ES-I3 (cell line): ENCODE results near the gene RNF150.
A peak's percentile ranks its signal among the peaks of the same experiment; 100 is the strongest.

Experiments
- H3K36me3 ChIP-seq: 2 replicates; pipeline ENCODE4 v1.6.1; 2013; ENCODE audit warnings: mild to moderate bottlenecking, low read length, control low read depth, moderate library complexity; ENCODE audit not compliant: insufficient read depth
- H3K4me1 ChIP-seq: 2 replicates; pipeline ENCODE4 v1.6.1; 2013; ENCODE audit warnings: mild to moderate bottlenecking, control low read depth, low read length; ENCODE audit not compliant: insufficient read depth
- H3K9ac ChIP-seq: 2 replicates; pipeline ENCODE4 v1.6.1; 2013; ENCODE audit warnings: low read depth, mild to moderate bottlenecking, low read length, moderate library complexity
- H3K9me3 ChIP-seq: 2 replicates; pipeline ENCODE4 v1.6.1; 2013; ENCODE audit warnings: mild to moderate bottlenecking, low read length, moderate library complexity; ENCODE audit not compliant: control insufficient read depth, insufficient read depth

RNF150 gene

DNA sequence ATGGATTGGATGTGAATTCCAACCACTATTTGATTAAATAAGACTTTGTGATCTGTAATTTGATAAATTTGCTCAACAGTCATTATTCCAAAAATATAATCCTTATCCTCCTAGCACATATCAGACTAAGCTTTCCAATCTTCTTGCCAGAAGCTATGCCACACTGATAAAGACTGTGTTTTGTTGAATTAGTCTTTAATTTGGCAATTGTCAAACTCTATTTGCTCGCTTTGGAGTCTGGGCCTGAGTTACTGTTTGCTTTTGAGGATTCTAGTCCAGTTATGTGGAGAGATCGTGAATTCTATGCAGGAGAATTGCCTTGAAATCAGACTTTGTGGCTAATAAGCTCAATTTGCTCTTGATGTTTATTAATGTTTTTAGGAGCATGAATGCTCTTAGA lies 10.9 kb upstream of the RNF150 start:
- Histone ChIP-seq H3K9me3 (no peaks in the 10 kb centered on the region), H3K4me1 (no peaks in the 10 kb centered on the region)

DNA sequence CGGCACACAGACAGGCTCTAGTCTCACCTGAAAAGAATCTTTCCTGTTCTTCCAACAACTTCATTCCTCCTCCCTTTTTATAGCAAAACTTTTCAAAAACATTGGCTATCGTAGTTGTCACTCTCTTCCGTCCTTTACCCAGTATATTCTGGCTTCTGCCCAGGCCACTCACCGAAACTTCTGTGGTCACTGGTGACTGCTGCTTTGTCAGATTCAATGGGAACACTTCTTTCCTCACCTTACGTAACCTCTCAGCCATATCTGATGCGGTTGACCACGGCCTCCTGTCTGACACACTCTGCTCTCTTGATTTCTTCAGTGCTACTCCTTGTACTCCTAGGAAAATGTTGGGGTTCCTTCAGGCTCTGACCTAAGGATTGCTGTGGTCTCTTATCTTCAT lies 9.2 kb upstream of the RNF150 start:
- no peaks in the 10 kb centered on the region for H3K4me1 ChIP-seq

More for the DNA sequence above, 10.9 kb upstream of the RNF150 start:
- H3K9ac ChIP-seq = no peak overlapping the region
- no peaks in the 10 kb centered on the region for H3K36me3 ChIP-seq

DNA sequence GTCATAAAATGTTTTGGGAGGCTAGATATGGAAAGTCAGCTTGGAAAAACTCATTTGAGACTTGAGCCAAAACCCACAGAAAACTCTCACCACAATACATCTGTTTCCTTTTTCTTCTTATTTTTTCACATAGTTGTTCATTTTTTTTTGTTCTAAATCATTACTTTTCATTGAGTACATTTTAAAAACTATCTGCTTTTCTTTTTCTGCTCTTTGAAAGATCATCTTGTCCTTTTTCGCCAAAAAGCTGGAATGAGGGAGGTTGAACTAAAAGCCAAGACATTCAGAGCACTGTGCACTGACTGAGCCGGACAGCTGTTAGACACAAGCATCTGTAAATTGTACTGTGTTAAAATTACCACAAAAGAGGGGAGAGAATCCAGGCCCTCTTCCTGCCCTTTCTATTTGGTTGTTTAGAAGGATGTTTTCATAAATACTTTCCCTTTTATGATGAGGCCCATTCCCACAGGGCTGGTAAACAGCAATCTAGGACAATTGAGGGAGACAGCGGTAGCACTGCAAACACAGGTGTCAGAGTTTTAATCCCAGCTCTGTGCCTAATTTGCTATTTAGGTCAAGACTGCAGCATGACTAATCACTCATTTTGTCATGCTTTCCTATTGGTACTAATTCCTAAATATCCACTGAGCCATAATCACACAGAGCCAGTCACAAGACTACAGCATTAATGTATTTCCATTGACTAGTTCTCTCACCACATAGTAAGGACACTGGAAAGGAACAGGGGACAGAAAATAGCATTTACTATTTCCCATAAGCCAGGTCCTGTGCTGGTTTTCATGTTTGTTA lies 7.3 kb upstream of the RNF150 start:
- no peaks in the 10 kb centered on the region for H3K36me3 ChIP-seq
- no peaks in the 10 kb centered on the region for H3K9me3 ChIP-seq
- no peaks in the 10 kb centered on the region for H3K4me1 ChIP-seq
- no peak overlapping the region for H3K9ac ChIP-seq

More for the DNA sequence above, 9.2 kb upstream of the RNF150 start:
- no peaks in the 10 kb centered on the region for H3K9me3 ChIP-seq
- no peak overlapping the region for H3K9ac ChIP-seq
- H3K36me3 ChIP-seq = no peaks in the 10 kb centered on the region

DNA sequence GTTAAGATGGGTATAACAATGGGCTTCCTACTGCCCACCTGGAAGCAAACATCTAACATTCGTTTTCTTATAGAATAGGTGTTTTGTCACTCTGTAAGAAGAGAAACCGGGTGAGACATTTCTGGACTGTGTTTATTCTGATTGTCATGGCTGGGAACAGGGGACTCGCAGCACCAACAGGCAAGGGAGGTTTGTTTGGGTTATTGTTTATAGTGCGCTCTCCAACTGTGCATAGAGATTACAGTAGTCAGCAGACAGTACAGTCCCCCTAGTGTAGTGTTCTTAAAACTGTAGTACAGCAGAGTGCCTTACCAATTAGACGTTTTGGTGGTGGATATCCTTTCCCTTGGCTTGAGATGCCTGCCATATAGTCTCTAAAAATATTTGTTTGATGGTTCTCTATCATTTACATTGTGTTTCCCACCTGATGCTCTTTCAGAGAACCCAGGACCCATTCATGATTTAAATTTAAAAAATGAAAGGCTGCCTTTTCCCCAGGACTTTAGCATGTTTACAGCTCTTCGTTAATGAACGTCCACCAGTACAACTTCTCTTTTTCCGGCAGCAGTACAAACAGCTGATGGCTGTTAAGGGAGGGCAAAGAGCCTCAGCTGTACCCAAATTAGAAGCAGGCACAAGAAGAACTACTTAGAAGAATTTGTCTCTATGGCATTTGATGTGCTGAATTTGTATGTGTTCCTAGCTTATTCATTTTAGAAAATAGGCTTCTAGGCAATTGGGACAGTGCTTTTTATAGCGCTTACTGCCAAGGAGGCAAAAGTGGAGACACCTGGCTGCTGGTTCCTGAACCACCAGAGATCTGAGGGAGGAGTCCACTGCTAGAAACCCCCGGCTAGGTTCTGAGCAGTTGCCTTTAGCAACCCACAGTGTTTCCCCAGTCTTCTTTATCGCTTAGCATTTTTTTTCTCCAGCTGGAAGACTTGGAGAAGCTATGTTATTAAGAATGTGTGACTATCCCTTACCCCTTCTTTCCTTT lies 1.0 kb upstream of the RNF150 start:
- peak overlapping the region; percentile 90; the same call in 1 of the 2 replicates for H3K9ac ChIP-seq
- no peaks in the 10 kb centered on the region for H3K36me3 ChIP-seq
- no peaks in the 10 kb centered on the region for H3K9me3 ChIP-seq
- H3K4me1 ChIP-seq = peaks cover 10% of the 10 kb centered on the region; the same call in 1 of the 2 replicates

DNA sequence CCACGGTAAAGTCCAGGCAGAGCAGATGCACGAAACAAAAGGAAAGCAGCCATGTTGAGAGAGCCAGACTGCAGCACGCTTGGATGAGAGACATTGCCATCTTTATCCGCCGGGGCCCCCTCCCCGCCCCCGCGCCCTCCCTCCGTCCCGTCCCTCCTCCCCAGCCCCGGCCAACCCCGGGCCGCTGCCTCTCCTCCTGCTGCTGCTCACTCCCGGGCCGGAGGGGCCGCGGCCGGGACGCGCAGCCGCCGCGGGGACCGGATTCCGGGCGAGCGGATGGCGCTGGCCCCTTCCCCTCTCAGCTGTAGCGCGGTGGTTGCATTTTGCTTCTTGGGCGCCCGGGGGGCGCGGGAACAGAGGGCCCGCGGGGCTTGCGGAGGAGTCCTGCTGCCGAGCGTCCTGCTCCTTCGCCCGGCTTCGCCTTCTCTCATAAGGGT lies 542 bp downstream of the RNF150 start:
- H3K4me1 ChIP-seq = peaks cover 10% of the 10 kb centered on the region; the same call in 1 of the 2 replicates
- no peaks in the 10 kb centered on the region for H3K9me3 ChIP-seq
- H3K36me3 ChIP-seq = no peaks in the 10 kb centered on the region
- peak overlapping the region; percentile 90 for H3K9ac ChIP-seq

DNA sequence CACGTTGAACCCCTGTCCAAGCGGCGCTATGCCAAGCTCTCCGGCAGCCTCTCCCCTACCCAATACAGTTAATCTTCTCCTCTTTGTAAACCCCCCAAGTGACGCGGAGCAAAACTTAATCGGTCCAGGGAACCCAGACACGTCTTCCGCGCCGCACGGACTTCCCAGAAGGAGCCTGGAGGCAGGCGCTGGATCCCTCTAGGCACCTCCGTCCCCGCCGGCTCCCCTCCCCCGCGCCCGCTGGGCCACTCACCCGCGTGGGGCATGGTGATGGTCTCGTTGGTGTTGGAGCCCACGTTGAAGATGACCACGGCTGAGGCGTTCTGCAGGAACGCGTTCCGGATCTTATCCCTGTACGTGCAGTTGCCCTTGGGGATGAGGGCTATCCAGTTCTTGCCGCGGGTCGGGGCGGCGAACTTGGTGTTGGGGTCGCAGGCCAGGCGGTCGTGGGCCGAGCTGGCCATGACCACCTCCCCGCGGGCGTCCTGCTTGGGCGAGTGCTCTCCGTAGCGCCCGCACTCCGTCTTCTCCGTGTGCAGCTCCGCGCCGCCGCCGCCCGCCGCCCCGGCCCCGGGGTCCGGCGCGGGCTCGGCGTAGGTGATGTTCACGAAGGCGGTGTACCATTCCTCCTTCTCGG lies 1.1 kb downstream of the RNF150 start:
- no peaks in the 10 kb centered on the region for H3K9me3 ChIP-seq
- H3K36me3 ChIP-seq = no peaks in the 10 kb centered on the region
- H3K9ac ChIP-seq = peak overlapping the region; percentile 90
- peaks cover 10% of the 10 kb centered on the region; the same call in 1 of the 2 replicates for H3K4me1 ChIP-seq

DNA sequence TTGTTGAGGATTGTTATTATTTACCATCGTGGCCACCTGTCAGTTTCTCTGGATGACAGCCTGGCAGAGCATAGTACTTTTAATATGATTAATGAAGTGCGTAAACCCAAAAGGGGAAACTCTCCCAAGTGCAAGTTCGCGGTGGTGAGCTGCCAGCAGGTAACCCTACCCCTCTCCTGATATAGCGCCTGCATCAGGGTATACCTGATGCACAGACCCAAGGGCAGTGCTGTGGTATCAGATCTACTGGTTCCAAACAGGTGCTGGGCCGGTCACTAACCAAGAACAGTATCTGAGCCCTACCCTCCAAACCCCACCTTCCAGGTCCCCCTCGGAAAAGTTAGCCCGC lies 1.6 kb downstream of the RNF150 start:
- H3K4me1 ChIP-seq = peaks cover 10% of the 10 kb centered on the region; the same call in 1 of the 2 replicates
- H3K9me3 ChIP-seq = no peaks in the 10 kb centered on the region
- peak overlapping the region; percentile 90 for H3K9ac ChIP-seq
- H3K36me3 ChIP-seq = no peaks in the 10 kb centered on the region

DNA sequence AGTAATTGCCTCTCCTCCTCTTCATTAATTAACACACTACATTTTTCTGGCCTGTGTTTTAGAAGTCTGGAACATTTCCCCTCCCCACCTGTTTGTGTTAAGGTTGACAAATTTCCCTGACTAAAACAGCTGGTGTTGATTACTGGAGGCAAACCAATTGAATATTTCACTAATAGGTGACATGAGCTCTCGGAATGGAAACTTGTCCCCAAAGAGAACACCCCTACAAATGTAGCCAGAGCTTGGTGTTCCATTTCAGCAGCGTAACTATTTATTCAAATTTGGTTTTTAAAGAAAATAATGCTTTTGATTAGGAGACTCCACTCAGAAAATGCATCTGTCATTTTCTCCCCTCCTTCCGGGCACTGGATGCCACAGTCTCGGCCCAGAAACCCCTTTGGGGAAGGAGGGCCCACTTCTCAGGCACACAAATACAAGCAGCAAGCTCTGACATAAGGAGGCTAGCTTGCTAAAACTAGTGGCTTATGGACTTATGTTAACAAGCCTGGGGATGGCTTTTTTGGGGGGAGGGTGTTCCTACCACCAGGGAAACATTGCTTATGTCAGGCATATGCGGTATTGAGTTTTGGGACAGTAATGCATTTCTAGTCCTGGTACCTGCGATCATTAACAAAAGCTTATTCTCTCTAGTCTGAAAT lies 2.2 kb downstream of the RNF150 start:
- Histone ChIP-seq H3K4me1 (peaks cover 10% of the 10 kb centered on the region; the same call in 1 of the 2 replicates), H3K36me3 (no peaks in the 10 kb centered on the region), H3K9me3 (no peaks in the 10 kb centered on the region), H3K9ac (peak overlapping the region; percentile 90; the same call in 1 of the 2 replicates)

DNA sequence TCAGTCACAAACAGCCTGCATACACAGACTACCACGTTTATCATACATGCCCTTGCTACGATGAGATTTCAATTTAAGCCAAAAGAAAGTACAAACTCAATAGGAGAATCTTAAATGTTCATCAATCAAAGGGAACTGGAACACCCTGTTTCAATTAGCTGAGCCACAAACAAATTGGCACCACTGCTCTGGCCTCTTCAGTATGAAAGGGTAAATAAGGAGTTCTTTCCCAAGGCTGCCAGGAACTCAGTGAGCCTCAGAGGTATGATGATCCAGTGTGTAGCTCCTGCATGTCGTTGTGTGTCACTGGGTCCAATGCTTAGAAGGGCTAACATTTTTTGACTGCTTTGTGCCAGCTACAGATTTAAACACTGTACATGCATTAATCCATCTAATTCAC lies 5.4 kb downstream of the RNF150 start:
- no peaks in the 10 kb centered on the region for H3K9me3 ChIP-seq
- no peak overlapping the region for H3K9ac ChIP-seq

DNA sequence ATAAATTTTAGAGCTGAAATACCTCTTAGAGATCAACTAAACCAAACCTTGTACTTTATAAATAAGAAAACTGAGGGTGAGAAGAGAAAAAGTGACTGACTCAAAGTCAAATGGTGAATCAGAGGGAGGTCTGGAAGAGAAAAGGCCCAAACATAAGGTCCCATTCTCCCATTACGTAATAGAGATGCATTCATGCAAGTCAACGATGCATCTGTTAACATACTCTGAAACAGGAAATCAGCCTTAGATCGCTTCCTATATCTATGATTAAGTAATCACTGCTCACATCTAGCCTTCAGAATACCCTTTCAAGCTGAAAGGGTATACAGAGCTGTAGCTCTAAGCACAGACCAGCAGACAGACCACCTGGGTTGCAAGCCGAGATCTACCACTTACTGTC lies 6.5 kb downstream of the RNF150 start:
- H3K4me1 ChIP-seq = peaks cover 10% of the 10 kb centered on the region; the same call in 1 of the 2 replicates
- no peaks in the 10 kb centered on the region for H3K36me3 ChIP-seq

More for the DNA sequence above, 5.4 kb downstream of the RNF150 start:
- Histone ChIP-seq H3K36me3 (no peaks in the 10 kb centered on the region), H3K4me1 (peaks cover 10% of the 10 kb centered on the region; the same call in 1 of the 2 replicates)

DNA sequence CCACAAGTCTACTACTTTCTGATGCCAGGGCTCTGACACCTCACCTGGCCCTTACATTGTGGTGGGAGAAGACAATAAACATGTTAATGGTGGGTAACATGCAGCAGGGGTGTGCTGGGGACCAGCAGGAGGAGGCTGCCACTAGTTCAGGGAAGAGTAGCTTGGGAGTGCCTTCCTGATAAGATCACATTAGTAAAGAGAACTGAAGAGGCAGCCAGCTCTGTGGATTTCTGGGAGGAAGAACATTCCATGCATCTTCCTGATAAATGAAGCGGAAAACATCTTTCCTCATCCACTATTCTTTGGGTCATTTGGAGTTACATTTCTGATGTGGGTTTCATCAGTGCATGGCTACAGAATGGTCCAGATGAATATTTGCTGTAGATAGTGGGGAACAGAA lies 9.0 kb downstream of the RNF150 start:
- no peaks in the 10 kb centered on the region for H3K9me3 ChIP-seq
- H3K9ac ChIP-seq = no peak overlapping the region
- H3K4me1 ChIP-seq = no peaks in the 10 kb centered on the region
- H3K36me3 ChIP-seq = no peaks in the 10 kb centered on the region

More for the DNA sequence above, 6.5 kb downstream of the RNF150 start:
- Histone ChIP-seq H3K9me3 (no peaks in the 10 kb centered on the region), H3K9ac (no peak overlapping the region)

DNA sequence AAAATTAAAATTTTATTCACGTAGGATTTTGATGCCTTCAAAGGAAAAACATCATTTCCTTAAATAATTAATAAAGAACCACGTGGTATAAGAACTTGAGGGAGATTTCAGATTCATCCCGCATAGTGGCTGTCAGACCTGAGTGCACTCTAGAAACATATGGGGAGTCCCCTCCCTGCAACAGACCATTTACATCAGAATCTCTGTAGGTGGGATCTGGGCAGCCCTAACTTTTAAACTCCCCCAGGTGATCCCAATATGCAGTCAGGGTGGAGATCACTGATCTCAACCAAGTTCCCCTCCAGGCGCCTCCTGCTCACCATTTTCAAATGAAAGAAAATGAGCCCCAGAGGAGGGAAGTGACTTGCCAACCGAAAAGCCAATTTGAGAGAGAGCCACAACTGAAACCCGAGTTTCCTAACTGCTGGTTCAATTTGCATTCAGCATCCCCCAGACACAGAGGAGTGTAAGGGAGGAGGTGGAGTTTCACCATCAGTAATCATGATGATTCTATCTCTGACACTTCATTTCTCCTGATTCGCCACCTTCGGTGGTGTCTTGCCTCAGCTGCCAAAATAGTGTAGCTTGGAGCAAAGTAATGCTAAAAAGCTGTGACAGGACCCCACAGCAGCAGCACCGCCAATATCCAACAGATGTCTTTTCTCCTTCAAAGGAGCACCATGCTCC lies 11.4 kb downstream of the RNF150 start:
- Histone ChIP-seq H3K36me3 (no peaks in the 10 kb centered on the region), H3K9ac (no peak overlapping the region), H3K9me3 (no peaks in the 10 kb centered on the region), H3K4me1 (no peaks in the 10 kb centered on the region)

DNA sequence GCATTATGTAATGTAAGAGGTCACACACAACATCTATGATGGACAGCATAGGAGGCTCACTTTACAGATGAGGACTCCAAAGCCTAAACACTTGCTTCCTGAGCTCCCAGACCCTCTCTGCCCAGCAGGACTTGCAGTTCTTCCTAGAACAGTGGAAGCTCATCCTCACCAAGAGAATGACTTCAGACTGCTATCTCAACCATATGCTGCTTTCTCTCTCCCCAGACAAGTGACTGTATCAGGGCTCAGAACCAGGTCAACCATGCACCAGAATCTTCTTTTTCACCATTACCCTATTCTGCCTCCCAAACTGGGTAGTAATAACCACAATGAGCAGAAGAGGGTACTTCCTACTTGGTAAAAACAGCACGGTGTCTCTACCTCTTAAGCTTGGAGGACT lies 12.2 kb downstream of the RNF150 start:
- Histone ChIP-seq H3K9ac (no peak overlapping the region), H3K36me3 (no peaks in the 10 kb centered on the region), H3K4me1 (no peaks in the 10 kb centered on the region), H3K9me3 (no peaks in the 10 kb centered on the region)
